ENCODE results near the gene ESRRB.

ESRRB gene

GRCh38 chr14:76376878-76377734, 1.2 kb downstream of the ESRRB start:
- no peak for FAIRE-seq
- no peak for DNase-seq (ENCODE audit: insufficient read length, low spot score)
- no peak for TF ChIP-seq POLR2A (IDR thresholded peaks at IDR 0.05; ENCODE audit: low read depth, low read length)

- DNase-seq (ENCODE audit: insufficient read length, low spot score) (no peak), FAIRE-seq (no peak)
- no peak for TF ChIP-seq POLR2A (IDR thresholded peaks at IDR 0.05; ENCODE audit: low read depth, low read length)
Observed at GRCh38 chr14:76377735-76378074, 1.8 kb downstream of the ESRRB start.

- no peak for TF ChIP-seq POLR2A (IDR thresholded peaks at IDR 0.05; ENCODE audit: low read depth, low read length)
- no peak for DNase-seq (ENCODE audit: insufficient read length, low spot score)
- FAIRE-seq = no peak
Observed at GRCh38 chr14:76380991-76381390, 5.1 kb downstream of the ESRRB start.

- FAIRE-seq = no peak
- no peak for TF ChIP-seq POLR2A (IDR thresholded peaks at IDR 0.05; ENCODE audit: low read depth, low read length)
Observed at GRCh38 chr14:76381817-76382494, 6.0 kb downstream of the ESRRB start.

DNA sequence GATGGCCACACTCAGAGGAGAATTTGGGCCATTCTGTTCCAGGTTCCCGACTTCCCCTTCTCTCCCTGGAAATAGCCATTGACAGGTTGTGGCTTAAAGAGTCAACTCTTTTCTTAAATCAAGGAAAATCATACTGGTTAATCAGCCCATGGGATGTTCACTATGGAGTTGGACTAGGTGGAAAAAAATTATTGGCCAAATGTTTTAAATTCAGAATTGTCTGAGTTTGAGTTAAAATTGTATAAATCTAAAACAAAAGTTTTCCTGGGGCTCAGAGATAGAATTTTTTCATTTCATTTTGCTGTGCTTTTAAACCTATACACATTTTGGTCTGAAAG, 6.5 kb downstream of the ESRRB start:
- DNase-seq (ENCODE audit: insufficient read length, low spot score) (no peak), FAIRE-seq (no peak)
- no peak for TF ChIP-seq POLR2A (IDR thresholded peaks at IDR 0.05; ENCODE audit: low read depth, low read length)

More at GRCh38 chr14:76381817-76382494, 6.0 kb downstream of the ESRRB start:
- DNase-seq (ENCODE audit: insufficient read length, low spot score) = no peak

DNA sequence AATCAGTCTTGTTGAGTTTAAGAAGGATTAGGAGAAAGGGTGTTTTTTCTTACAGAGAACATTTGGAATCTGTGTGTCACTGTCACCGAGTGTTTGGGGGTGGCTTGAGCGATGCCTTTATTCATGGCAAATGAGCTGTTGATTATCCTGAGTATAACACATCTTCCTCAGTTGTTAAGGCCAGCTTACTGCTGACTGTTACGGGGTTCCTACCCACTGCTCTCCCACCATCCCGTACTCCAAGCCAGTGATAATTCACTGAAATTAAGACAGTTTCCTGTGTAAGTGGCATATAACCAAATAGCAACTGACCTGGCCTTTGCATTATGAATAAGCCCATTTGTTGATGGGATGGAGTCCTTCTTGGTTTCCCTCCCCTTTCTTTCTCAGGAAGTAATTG, 9.5 kb downstream of the ESRRB start:
- no peak for FAIRE-seq
- no peak for DNase-seq (ENCODE audit: insufficient read length, low spot score)
- TF ChIP-seq POLR2A (IDR thresholded peaks at IDR 0.05; ENCODE audit: low read depth, low read length) = no peak

DNA sequence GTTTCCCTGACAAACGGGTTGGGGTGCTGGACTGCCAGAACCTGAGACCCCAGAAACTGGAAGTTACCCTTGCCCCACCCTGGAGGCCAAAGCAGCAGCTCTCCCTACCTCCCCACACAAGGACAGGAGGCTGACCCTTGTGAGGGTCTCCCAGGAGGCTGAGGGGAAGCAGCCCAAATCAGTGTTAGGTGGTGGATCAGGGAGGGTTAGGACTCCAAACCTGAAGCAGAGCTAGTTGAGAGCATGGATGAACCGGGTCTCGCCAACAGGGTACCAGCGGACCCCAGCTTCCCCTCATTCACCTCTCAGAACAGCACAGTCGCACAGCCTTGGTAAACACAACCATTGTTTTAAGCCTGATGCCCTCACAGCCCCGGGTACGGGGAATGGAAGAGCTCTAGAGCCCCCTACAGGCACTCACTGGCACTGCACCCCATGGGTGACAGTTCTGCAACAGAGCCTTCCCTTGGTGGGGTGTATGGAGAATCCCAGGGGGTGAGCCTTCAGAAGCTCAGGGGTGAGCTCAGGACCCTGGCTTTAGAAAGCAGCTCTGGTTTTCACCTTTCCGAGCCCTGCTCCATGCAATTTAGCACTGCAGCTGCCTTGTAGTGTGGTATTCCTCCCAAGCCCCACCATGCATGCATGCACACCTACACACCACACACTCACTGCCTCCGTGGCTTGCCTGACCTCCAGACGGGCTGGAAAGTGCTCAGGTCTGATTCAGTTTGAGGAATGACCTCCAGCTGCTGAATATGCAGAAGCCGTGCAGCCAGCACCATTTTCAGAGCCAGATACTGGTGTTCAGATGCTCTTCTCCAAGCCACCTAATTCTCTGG, 11.2 kb downstream of the ESRRB start:
- TF ChIP-seq POLR2A (IDR thresholded peaks at IDR 0.05; ENCODE audit: low read depth, low read length) = no peak
- FAIRE-seq (no peak), DNase-seq (ENCODE audit: insufficient read length, low spot score) (peak; percentile 79)

GRCh38 chr14:76389841-76390240, 13.9 kb downstream of the ESRRB start:
- TF ChIP-seq POLR2A (IDR thresholded peaks at IDR 0.05; ENCODE audit: low read depth, low read length) = no peak
- DNase-seq (ENCODE audit: insufficient read length, low spot score) (no peak), FAIRE-seq (no peak)

DNA sequence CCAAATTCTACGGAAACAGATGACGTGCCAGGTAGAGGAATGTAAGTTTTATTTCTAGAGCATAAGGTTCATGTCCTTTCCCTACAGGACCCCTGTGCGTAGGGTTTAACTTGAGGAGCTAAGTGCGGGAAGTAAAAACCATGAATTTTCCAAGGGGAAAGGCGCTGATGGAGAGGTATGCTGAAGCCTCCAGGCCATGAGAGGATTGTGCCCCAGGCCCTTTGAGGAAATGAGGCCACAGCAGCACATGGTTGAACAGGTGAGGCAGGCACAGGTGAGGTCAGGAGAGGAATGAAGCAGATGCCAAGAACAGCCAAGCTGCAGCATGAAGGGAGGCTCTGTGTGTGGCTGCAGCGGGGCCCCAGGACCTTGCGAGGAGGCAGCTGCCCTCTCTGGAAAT, 14.7 kb downstream of the ESRRB start:
- DNase-seq (ENCODE audit: insufficient read length, low spot score) (no peak), FAIRE-seq (no peak)

GRCh38 chr14:76391981-76392690, 16.2 kb downstream of the ESRRB start:
- FAIRE-seq = no peak
- DNase-seq (ENCODE audit: insufficient read length, low spot score) = no peak
- TF ChIP-seq POLR2A (IDR thresholded peaks at IDR 0.05; ENCODE audit: low read depth, low read length) = no peak

More for the DNA sequence above, 14.7 kb downstream of the ESRRB start:
- no peak for TF ChIP-seq POLR2A (IDR thresholded peaks at IDR 0.05; ENCODE audit: low read depth, low read length)

DNA sequence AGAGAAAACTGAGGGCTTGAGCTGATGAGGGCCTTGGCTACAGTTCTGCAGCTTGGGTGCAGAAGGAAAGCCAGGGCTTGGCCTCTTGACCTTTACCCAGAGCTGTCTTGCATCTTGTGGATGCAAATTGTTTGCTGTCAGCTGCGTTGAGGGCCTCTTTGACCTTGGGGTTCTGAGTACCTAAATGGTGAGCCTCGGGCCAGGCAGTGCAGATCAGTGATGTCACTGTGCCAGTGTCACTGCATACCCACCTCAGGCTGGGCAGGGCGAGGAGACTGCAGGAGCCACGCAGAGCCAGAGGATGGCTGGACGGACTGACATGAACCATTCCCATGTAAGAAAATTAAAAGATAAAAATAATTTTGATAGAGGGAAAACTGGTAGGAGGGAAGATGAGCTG, 18.6 kb downstream of the ESRRB start:
- no peak for DNase-seq (ENCODE audit: insufficient read length, low spot score)
- no peak for TF ChIP-seq POLR2A (IDR thresholded peaks at IDR 0.05; ENCODE audit: low read depth, low read length)
- no peak for FAIRE-seq

DNA sequence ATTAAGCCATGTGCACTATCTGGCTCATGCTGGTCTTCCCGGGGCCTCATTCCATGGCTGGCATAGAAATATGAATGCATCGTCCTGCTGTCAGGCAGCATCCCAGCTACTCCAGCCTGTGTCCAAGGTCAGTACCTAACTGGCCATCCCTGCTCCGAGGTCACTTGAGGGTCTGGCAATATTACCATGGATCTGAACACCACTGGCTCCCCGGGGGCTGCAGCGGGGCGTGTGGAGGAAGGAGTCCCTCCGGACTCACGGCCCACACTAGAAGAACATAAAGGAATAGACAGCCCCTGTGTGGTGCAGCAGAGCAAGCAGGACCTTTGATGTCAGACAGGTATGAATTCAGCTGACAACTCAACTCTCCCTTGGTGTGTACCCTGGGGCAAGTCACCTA, 19.2 kb downstream of the ESRRB start:
- FAIRE-seq = no peak
- no peak for DNase-seq (ENCODE audit: insufficient read length, low spot score)
- no peak for TF ChIP-seq POLR2A (IDR thresholded peaks at IDR 0.05; ENCODE audit: low read depth, low read length)

- FAIRE-seq = no peak
- DNase-seq (ENCODE audit: insufficient read length, low spot score) = no peak
- no peak for TF ChIP-seq POLR2A (IDR thresholded peaks at IDR 0.05; ENCODE audit: low read depth, low read length)
Observed at GRCh38 chr14:76396714-76397187, 20.8 kb downstream of the ESRRB start.

All from H54 (cell line).